Thymus (tissue), 11 donors: ENCODE results near the gene KCND3. TPM values are rescaled to one million over a fixed set of nuclear protein-coding genes. Genes with fewer than 3 reads are reported as not detected.
A peak's percentile ranks its signal among the peaks of the same experiment; 100 is the strongest.

Source experiments
- DNase-seq, 9 donors: peaks; one replicate each; pipeline ENCODE4 v3.0.0-alpha.2; 2013; ENCODE audit warnings: low spot score in 9 of 9, low read depth in 6 of 9, missing footprints in 1 of 9
- H3K27ac ChIP-seq, 2 donors: one replicate each; pipeline ENCODE4 v1.5.1; 2013; ENCODE audit warnings: control low read depth in 1 of 2, low read depth in 1 of 2, low read length in 1 of 2, mild to moderate bottlenecking in 1 of 2, moderate library complexity in 1 of 2
- H3K27me3 ChIP-seq, 2 donors: one replicate each; pipeline ENCODE4 v1.5.1; 2013; ENCODE audit warnings: low read length in 1 of 2; ENCODE audit not compliant: control insufficient read depth in 2 of 2, insufficient read depth in 1 of 2
- H3K36me3 ChIP-seq, 2 donors: one replicate each; pipeline ENCODE4 v1.5.1; 2013; ENCODE audit warnings: low read length in 1 of 2, mild to moderate bottlenecking in 1 of 2, moderate library complexity in 1 of 2; ENCODE audit not compliant: control insufficient read depth in 2 of 2, insufficient read depth in 2 of 2
- H3K4me1 ChIP-seq, 2 donors: one replicate each; pipeline ENCODE4 v1.5.1; 2013; ENCODE audit warnings: low read length in 2 of 2; ENCODE audit not compliant: control insufficient read depth in 2 of 2, insufficient read depth in 2 of 2
- H3K4me3 ChIP-seq, 2 donors: one replicate each; pipeline ENCODE4 v1.5.1; 2013; ENCODE audit warnings: low read length in 2 of 2, control low read depth in 1 of 2, mild to moderate bottlenecking in 1 of 2
- H3K9me3 ChIP-seq, 2 donors: one replicate each; pipeline ENCODE4 v1.5.1; 2013; ENCODE audit warnings: low read length in 1 of 2, mild to moderate bottlenecking in 1 of 2; ENCODE audit not compliant: control insufficient read depth in 2 of 2, insufficient read depth in 1 of 2
- WGBS: extraction: QIAGEN DNeasy Blood & Tissue Kit; methylation state at CpG from one replicate; pipeline ENCODE4 v1.1.7; 2013; 5-methylcytosine and 5-hydroxymethylcytosine counted together
- polyA plus RNA-seq: library from polyadenylated mRNA; stranded (reverse); fragments of 200-250 nt; gene quantifications from one replicate; pipeline ENCODE4 v1.2.3, GENCODE V29; 2013
- total RNA-seq: library from RNA; stranded (reverse); fragments of 120-200 nt; gene quantifications from one replicate; pipeline ENCODE4 v1.2.4, GENCODE V29; 2013
- donor health status: healthy.

Gene KCND3
- total and polyA plus RNA-seq, 2 donors = 0.33 to 0.73 TPM

- Histone ChIP-seq H3K4me1 (no peaks in the 10 kb centered on the region), H3K4me3 (no peak overlapping the region), H3K36me3 (no peaks in the 10 kb centered on the region), H3K27ac (no peak overlapping the region), H3K9me3 (no peaks in the 10 kb centered on the region), H3K27me3 (peaks cover 0 to 5% of the 10 kb centered on the region in 2 donors)
- no peak for DNase-seq
- WGBS = 94% methylated on average over 1 of the region's 1 CpG
These were observed 101.6 kb downstream of the KCND3 start for GRCh38 chr1:111887875-111888274.

GRCh38 chr1:111887385-111887784 is 102.1 kb downstream of the KCND3 start:
- Histone ChIP-seq H3K4me1 (no peaks in the 10 kb centered on the region), H3K27me3 (peaks cover 0 to 6% of the 10 kb centered on the region in 2 donors), H3K4me3 (no peak overlapping the region), H3K9me3 (no peaks in the 10 kb centered on the region), H3K27ac (no peak overlapping the region), H3K36me3 (no peaks in the 10 kb centered on the region)
- no peak for DNase-seq
- 74% methylated on average over 3 of the region's 3 CpGs for WGBS

GRCh38 chr1:111886741-111887140 is 102.7 kb downstream of the KCND3 start:
- no peaks in the 10 kb centered on the region for H3K36me3 ChIP-seq
- H3K4me3 ChIP-seq = no peak overlapping the region
- no peaks in the 10 kb centered on the region for H3K4me1 ChIP-seq
- H3K27ac ChIP-seq = no peak overlapping the region
- no peaks in the 10 kb centered on the region for H3K9me3 ChIP-seq
- H3K27me3 ChIP-seq = peaks cover 0 to 9% of the 10 kb centered on the region in 2 donors
- DNase-seq = no peak
- 84% methylated on average over 2 of the region's 2 CpGs for WGBS

- no peak for DNase-seq
- Histone ChIP-seq H3K27me3 (peaks cover 0 to 9% of the 10 kb centered on the region in 2 donors), H3K27ac (no peak overlapping the region), H3K9me3 (no peaks in the 10 kb centered on the region), H3K4me3 (no peak overlapping the region), H3K36me3 (no peaks in the 10 kb centered on the region), H3K4me1 (no peaks in the 10 kb centered on the region)
- 92% methylated on average over 8 of the region's 8 CpGs for WGBS
These were observed 104.6 kb downstream of the KCND3 start for GRCh38 chr1:111884772-111885443.

- Histone ChIP-seq H3K27me3 (peaks cover 0 to 12% of the 10 kb centered on the region in 2 donors), H3K27ac (no peak overlapping the region), H3K4me3 (no peak overlapping the region), H3K4me1 (no peaks in the 10 kb centered on the region), H3K36me3 (no peaks in the 10 kb centered on the region), H3K9me3 (no peaks in the 10 kb centered on the region)
- 93% methylated on average over 10 of the region's 10 CpGs for WGBS
- no peak for DNase-seq
These were observed 106.4 kb downstream of the KCND3 start for GRCh38 chr1:111882986-111883560.

- H3K27me3 ChIP-seq = peaks cover 0 to 9% of the 10 kb centered on the region in 2 donors
- no peaks in the 10 kb centered on the region for H3K4me1 ChIP-seq
- no peaks in the 10 kb centered on the region for H3K9me3 ChIP-seq
- H3K4me3 ChIP-seq = no peak overlapping the region
- WGBS = 92% methylated on average over 6 of the region's 6 CpGs
- no peak for DNase-seq
- H3K27ac ChIP-seq = no peak overlapping the region
- no peaks in the 10 kb centered on the region for H3K36me3 ChIP-seq
These were observed 106.9 kb downstream of the KCND3 start for GRCh38 chr1:111882559-111882958.

- Histone ChIP-seq H3K27me3 (peaks cover 0 to 9% of the 10 kb centered on the region in 2 donors), H3K36me3 (no peaks in the 10 kb centered on the region), H3K27ac (no peak overlapping the region), H3K4me3 (no peak overlapping the region), H3K4me1 (no peaks in the 10 kb centered on the region), H3K9me3 (no peaks in the 10 kb centered on the region)
- DNase-seq = peak in 1 of 9 donors; percentile 2
- WGBS = 53% methylated on average over 17 of the region's 17 CpGs
These were observed 108.3 kb downstream of the KCND3 start for GRCh38 chr1:111880881-111881837.

- Histone ChIP-seq H3K4me3 (no peak overlapping the region), H3K4me1 (no peaks in the 10 kb centered on the region), H3K9me3 (no peaks in the 10 kb centered on the region), H3K27ac (no peak overlapping the region), H3K36me3 (no peaks in the 10 kb centered on the region), H3K27me3 (peaks cover 0 to 9% of the 10 kb centered on the region in 2 donors)
- 79% methylated on average over 4 of the region's 4 CpGs for WGBS
- DNase-seq = no peak
These were observed 110.4 kb downstream of the KCND3 start for GRCh38 chr1:111879081-111879480.

- no peaks in the 10 kb centered on the region for H3K9me3 ChIP-seq
- 56% methylated on average over 1 of the region's 1 CpG for WGBS
- no peaks in the 10 kb centered on the region for H3K4me1 ChIP-seq
- DNase-seq = no peak
- no peak overlapping the region for H3K4me3 ChIP-seq
- no peaks in the 10 kb centered on the region for H3K36me3 ChIP-seq
- peaks cover 0 to 9% of the 10 kb centered on the region in 2 donors for H3K27me3 ChIP-seq
- H3K27ac ChIP-seq = no peak overlapping the region
These were observed 110.8 kb downstream of the KCND3 start for GRCh38 chr1:111878649-111879048.
